Activated gamma-delta T cell treated with anti-CD3 and anti-CD28 coated beads, Interleukin-2, amount 50 U/mL, for 16 hours (primary cell): ENCODE data around the gene CLIC1.

Source experiments
- DNase-seq: peaks from one replicate; pipeline ENCODE4 v3.0.0-alpha.2; 2020; ENCODE audit warnings: low read depth

Gene CLIC1

GRCh38 chr6:31768363-31769257, 32.3 kb upstream of the CLIC1 start:
- DNase-seq = no peak

- no peak for DNase-seq
These were observed 30.8 kb upstream of the CLIC1 start for GRCh38 chr6:31767096-31767645.

- DNase-seq = no peak
These were observed 29.8 kb upstream of the CLIC1 start for GRCh38 chr6:31765910-31766794.

GRCh38 chr6:31765559-31765909, 29.2 kb upstream of the CLIC1 start:
- DNase-seq = no peak

- DNase-seq = no peak
These were observed 27.9 kb upstream of the CLIC1 start for GRCh38 chr6:31764198-31764597.

- no peak for DNase-seq
These were observed 27.2 kb upstream of the CLIC1 start for GRCh38 chr6:31763619-31763940.

- no peak for DNase-seq
These were observed 26.7 kb upstream of the CLIC1 start for GRCh38 chr6:31762878-31763618.

- DNase-seq = no peak
These were observed 26.0 kb upstream of the CLIC1 start, which contains the start of gene SAPCD1 for GRCh38 chr6:31762356-31762755. Gene SAPCD1, plus strand, starts transcription at chr6:31762656. Its CDS starts 399 bp downstream, at chr6:31763055.

GRCh38 chr6:31761343-31761742, 25.0 kb upstream of the CLIC1 start:
- no peak for DNase-seq

- no peak for DNase-seq
These were observed 24.5 kb upstream of the CLIC1 start for GRCh38 chr6:31760790-31761189.

- no peak for DNase-seq
These were observed 22.0 kb upstream of the CLIC1 start for GRCh38 chr6:31758281-31758680.

- no peak for DNase-seq
These were observed 16.5 kb upstream of the CLIC1 start for GRCh38 chr6:31752739-31753319.

- DNase-seq = no peak
These were observed 14.2 kb upstream of the CLIC1 start for GRCh38 chr6:31750411-31751022.

GRCh38 chr6:31749301-31750036, 13.1 kb upstream of the CLIC1 start:
- no peak for DNase-seq

GRCh38 chr6:31744422-31744821, 8.1 kb upstream of the CLIC1 start:
- no peak for DNase-seq

GRCh38 chr6:31742894-31743293, 6.6 kb upstream of the CLIC1 start:
- DNase-seq = no peak

GRCh38 chr6:31741815-31742214, 5.5 kb upstream of the CLIC1 start:
- DNase-seq = no peak

GRCh38 chr6:31740397-31741223, 4.3 kb upstream of the CLIC1 start:
- no peak for DNase-seq

GRCh38 chr6:31739639-31740396, 3.5 kb upstream of the CLIC1 start, which contains the start of gene MSH5:
Gene MSH5, plus strand, starts transcription at chr6:31740005. Its CDS starts 462 bp downstream, at chr6:31740467.
- peak; percentile 91 for DNase-seq
